OCI-LY3 (cell line): Measurements from ENCODE around the gene CDH4.

Experiments
- H2AFZ ChIP-seq: fragments of 200-600, 300-600 bp; shearing (Covaris generic); 2 replicates; pipeline ENCODE4 v1.6.0; 2014; ENCODE audit warnings: antibody characterized with exemption, low read depth, low read length
- H3K27ac ChIP-seq: fragments of 200-600, 300-600 bp; sonication (generic); 2 replicates; pipeline ENCODE4 v1.5.1; 2014; ENCODE audit warnings: mild to moderate bottlenecking, low read length, moderate library complexity, mixed read lengths
- H3K27me3 ChIP-seq: fragments of 200-600, 300-600 bp; sonication (generic); 2 replicates; pipeline ENCODE4 v1.6.1; 2014; ENCODE audit warnings: low read depth, low read length, mixed read lengths
- H3K36me3 ChIP-seq: fragments of 200-600, 300-600 bp; sonication (generic); replicated peaks from 2 replicates; pipeline ENCODE3; 2014; ENCODE audit warnings: low read depth, low read length, mixed read lengths
- H3K4me1 ChIP-seq: fragments of 300-600, 200-600 bp; sonication (generic); 2 replicates; pipeline ENCODE4 v1.6.1; 2014; ENCODE audit warnings: low read length, mixed read lengths
- H3K4me2 ChIP-seq: fragments of 200-600, 300-600 bp; sonication (generic); 2 replicates; pipeline ENCODE4 v1.6.1; 2014; ENCODE audit warnings: low read length, mixed read lengths
- H3K4me3 ChIP-seq: fragments of 300-600, 200-600 bp; sonication (generic); 2 replicates; pipeline ENCODE4 v1.5.1; 2014; ENCODE audit warnings: antibody characterized with exemption, mild to moderate bottlenecking, low read length, moderate library complexity
- H3K79me2 ChIP-seq: fragments of 300-600, 200-600 bp; shearing (Covaris generic); 2 replicates; pipeline ENCODE4 v1.6.1; 2014; ENCODE audit warnings: mild to moderate bottlenecking, low read length, mixed read lengths
- H3K9ac ChIP-seq: fragments of 300-600, 200-600 bp; shearing (Covaris generic); 2 replicates; pipeline ENCODE4 v1.6.0; 2014; ENCODE audit warnings: mild to moderate bottlenecking, low read length, moderate library complexity
- H3K9me3 ChIP-seq: fragments of 200-600, 300-600 bp; shearing (Covaris generic); 2 replicates; pipeline ENCODE4 v1.6.1; 2014; ENCODE audit warnings: low read length, mixed read lengths; ENCODE audit not compliant: insufficient read depth
- H4K20me1 ChIP-seq: fragments of 200-600, 300-600 bp; sonication (generic); 2 replicates; pipeline ENCODE4 v1.6.1; 2016; ENCODE audit warnings: low read length, mixed read lengths; ENCODE audit not compliant: insufficient read depth
- CTCF ChIP-seq: fragments of 200-600, 300-600 bp; sonication (generic); IDR thresholded peaks from 2 replicates; pipeline ENCODE4 v1.5.1; 2014; ENCODE audit warnings: antibody characterized with exemption, low read length, low read depth
- EZH2phosphoT487 ChIP-seq: fragments of 200-600 bp; shearing (Covaris generic); IDR thresholded peaks from 2 replicates; pipeline ENCODE4 v1.6.1; 2018; ENCODE audit warnings: antibody characterized with exemption, mixed run types, low read depth

The CDH4 gene

GRCh38 chr20:61918548-61918947 lies 666.5 kb downstream of the CDH4 start:
- Histone ChIP-seq H3K9ac (no peak overlapping the region), H3K27ac (no peak overlapping the region), H3K9me3 (0 out of 2 replicates have a peak, but pooled peaks cover 3% of the 10 kb centered on the region), H3K79me2 (no peaks in the 10 kb centered on the region), H4K20me1 (no peaks in the 10 kb centered on the region; the same call in 1 of the 2 replicates), H3K4me2 (no peak overlapping the region), H3K4me1 (peaks cover under 1% of the 10 kb centered on the region; the same call in 1 of the 2 replicates), H3K36me3 (no peaks in the 10 kb centered on the region), H3K27me3 (peaks cover 24% of the 10 kb centered on the region), H3K4me3 (no peak overlapping the region), H2AFZ (no peak overlapping the region)
- no peak for TF ChIP-seq CTCF
- no peak for TF ChIP-seq EZH2phosphoT487

- Histone ChIP-seq H3K4me2 (no peak overlapping the region), H4K20me1 (no peaks in the 10 kb centered on the region; the same call in 1 of the 2 replicates), H3K36me3 (no peaks in the 10 kb centered on the region), H3K79me2 (no peaks in the 10 kb centered on the region), H3K27ac (no peak overlapping the region), H3K9me3 (0 out of 2 replicates have a peak, but pooled peaks cover 3% of the 10 kb centered on the region), H3K27me3 (peaks cover 20% of the 10 kb centered on the region), H2AFZ (no peak overlapping the region), H3K4me3 (no peak overlapping the region), H3K9ac (no peak overlapping the region), H3K4me1 (no peaks in the 10 kb centered on the region)
- TF ChIP-seq CTCF: no peak
- TF ChIP-seq EZH2phosphoT487: no peak
Observed at GRCh38 chr20:61919239-61919638, 667.2 kb downstream of the CDH4 start.

GRCh38 chr20:61919675-61920365 lies 667.8 kb downstream of the CDH4 start:
- H3K27me3 ChIP-seq: peaks cover 16% of the 10 kb centered on the region
- TF ChIP-seq CTCF (no peak), EZH2phosphoT487 (no peak)
- no peaks in the 10 kb centered on the region for H3K79me2 ChIP-seq
- H2AFZ ChIP-seq: no peak overlapping the region
- H3K9me3 ChIP-seq: 0 out of 2 replicates have a peak, but pooled peaks cover 3% of the 10 kb centered on the region
- H3K4me2 ChIP-seq: no peak overlapping the region
- no peak overlapping the region for H3K9ac ChIP-seq
- H3K36me3 ChIP-seq: no peaks in the 10 kb centered on the region
- no peaks in the 10 kb centered on the region; the same call in 1 of the 2 replicates for H4K20me1 ChIP-seq
- no peak overlapping the region for H3K27ac ChIP-seq
- H3K4me1 ChIP-seq: no peaks in the 10 kb centered on the region
- H3K4me3 ChIP-seq: no peak overlapping the region

GRCh38 chr20:61922411-61922810 lies 670.4 kb downstream of the CDH4 start:
- Histone ChIP-seq H3K36me3 (no peaks in the 10 kb centered on the region), H4K20me1 (no peaks in the 10 kb centered on the region), H2AFZ (no peak overlapping the region), H3K4me2 (no peak overlapping the region), H3K4me3 (no peak overlapping the region), H3K27ac (no peak overlapping the region), H3K4me1 (no peaks in the 10 kb centered on the region), H3K9ac (no peak overlapping the region), H3K27me3 (no peaks in the 10 kb centered on the region), H3K79me2 (no peaks in the 10 kb centered on the region), H3K9me3 (0 out of 2 replicates have a peak, but pooled peaks cover 3% of the 10 kb centered on the region)
- no peak for TF ChIP-seq EZH2phosphoT487
- no peak for TF ChIP-seq CTCF
